ENCODE measurements around the gene ZNF511. TPM values are rescaled to one million over a fixed set of nuclear protein-coding genes. Genes with fewer than 3 reads are reported as not detected.

The ZNF511 gene
- total RNA-seq, 1 experiment from 2014 or later, result 42.7 TPM

- Mint-ChIP-seq H3K9me3 (ENCODE audit: unreplicated experiment) (no peaks in the 10 kb centered on the region), H3K27ac (ENCODE audit: low read depth, unreplicated experiment) (no peak overlapping the region), H3K27me3 (ENCODE audit: insufficient read depth, unreplicated experiment) (no peaks in the 10 kb centered on the region), H3K4me1 (ENCODE audit: insufficient read depth, unreplicated experiment) (peaks cover under 1% of the 10 kb centered on the region), H3K4me3 (ENCODE audit: unreplicated experiment) (no peak overlapping the region), H3K36me3 (ENCODE audit: insufficient read depth, unreplicated experiment) (peaks cover 69% of the 10 kb centered on the region)
- CTCF ChIA-PET, result interaction anchor here (0.5 to 0.7 kb wide), 3 partner anchors 9 to 330 kb away, joined by 3 read pairs; no protein-coding TSS in a partner anchor
- DNase-seq (ENCODE audit: unreplicated experiment), result no peak
- no peak for TF ChIP-seq CTCF (IDR thresholded peaks at IDR 0.05; ENCODE audit: unreplicated experiment)
- intact Hi-C loops (cut with micrococcal nuclease), result no loop called here
- POLR2A ChIA-PET, result no interaction called here
- no TSS peak for BruUV-seq (replicated peaks)
Observed at GRCh38 chr10:133283931-133284330, 24.8 kb upstream of the ZNF511 start.

GRCh38 chr10:133285217-133285616 is 23.5 kb upstream of the ZNF511 start:
- H3K4me3 Mint-ChIP-seq (ENCODE audit: unreplicated experiment), result no peak overlapping the region
- H3K4me1 Mint-ChIP-seq (ENCODE audit: insufficient read depth, unreplicated experiment), result no peaks in the 10 kb centered on the region
- ChIA-PET CTCF (no interaction called here), POLR2A (no interaction called here)
- intact Hi-C loops (cut with micrococcal nuclease), result no loop called here
- no peaks in the 10 kb centered on the region for H3K27me3 Mint-ChIP-seq (ENCODE audit: insufficient read depth, unreplicated experiment)
- H3K36me3 Mint-ChIP-seq (ENCODE audit: insufficient read depth, unreplicated experiment), result peaks cover 74% of the 10 kb centered on the region
- DNase-seq (ENCODE audit: unreplicated experiment), result no peak
- no peak for TF ChIP-seq CTCF (IDR thresholded peaks at IDR 0.05; ENCODE audit: unreplicated experiment)
- H3K9me3 Mint-ChIP-seq (ENCODE audit: unreplicated experiment), result no peaks in the 10 kb centered on the region
- no TSS peak for BruUV-seq (replicated peaks)
- no peak overlapping the region for H3K27ac Mint-ChIP-seq (ENCODE audit: low read depth, unreplicated experiment)

- POLR2A ChIA-PET, result no interaction called here
- Mint-ChIP-seq H3K9me3 (ENCODE audit: unreplicated experiment) (no peaks in the 10 kb centered on the region), H3K27me3 (ENCODE audit: insufficient read depth, unreplicated experiment) (no peaks in the 10 kb centered on the region), H3K4me1 (ENCODE audit: insufficient read depth, unreplicated experiment) (no peaks in the 10 kb centered on the region), H3K27ac (ENCODE audit: low read depth, unreplicated experiment) (peak overlapping the region; percentile 66), H3K4me3 (ENCODE audit: unreplicated experiment) (no peak overlapping the region), H3K36me3 (ENCODE audit: insufficient read depth, unreplicated experiment) (peaks cover 79% of the 10 kb centered on the region)
- no peak for TF ChIP-seq CTCF (IDR thresholded peaks at IDR 0.05; ENCODE audit: unreplicated experiment)
- BruUV-seq (replicated peaks), result TSS peak; percentile 29
- intact Hi-C loops (cut with micrococcal nuclease), result no loop called here
- CTCF ChIA-PET, result interaction anchor here (0.5 to 0.9 kb wide), 3 partner anchors 8 to 448 kb away, joined by 3 to 4 read pairs (median 4); no protein-coding TSS in a partner anchor
- DNase-seq (ENCODE audit: unreplicated experiment), result no peak
Observed at GRCh38 chr10:133286366-133286765, 22.3 kb upstream of the ZNF511 start.

- peaks cover 79% of the 10 kb centered on the region for H3K36me3 Mint-ChIP-seq (ENCODE audit: insufficient read depth, unreplicated experiment)
- no peak for TF ChIP-seq CTCF (IDR thresholded peaks at IDR 0.05; ENCODE audit: unreplicated experiment)
- no TSS peak for BruUV-seq (replicated peaks)
- DNase-seq (ENCODE audit: unreplicated experiment), result no peak
- no peaks in the 10 kb centered on the region for H3K27me3 Mint-ChIP-seq (ENCODE audit: insufficient read depth, unreplicated experiment)
- intact Hi-C loops (cut with micrococcal nuclease), result no loop called here
- H3K9me3 Mint-ChIP-seq (ENCODE audit: unreplicated experiment), result no peaks in the 10 kb centered on the region
- H3K4me3 Mint-ChIP-seq (ENCODE audit: unreplicated experiment), result no peak overlapping the region
- no peak overlapping the region for H3K27ac Mint-ChIP-seq (ENCODE audit: low read depth, unreplicated experiment)
- no peaks in the 10 kb centered on the region for H3K4me1 Mint-ChIP-seq (ENCODE audit: insufficient read depth, unreplicated experiment)
- ChIA-PET CTCF (interaction anchor here (0.6 to 2.0 kb wide), 6 partner anchors 9 to 243 kb away, joined by 3 to 14 read pairs (median 4); no protein-coding TSS in a partner anchor), POLR2A (no interaction called here)
Observed at GRCh38 chr10:133287832-133288500, 20.7 kb upstream of the ZNF511 start.

Measured in MCF 10A (cell line).